WI38 (cell line): Measurements from ENCODE around the gene SEC31B.

Experiments
- H3K4me3 ChIP-seq: 2 replicates; pipeline ENCODE4 v1.5.1; 2011; ENCODE audit warnings: low read depth, mild to moderate bottlenecking, control low read depth, low read length
- CTCF ChIP-seq: IDR thresholded peaks from 2 replicates; pipeline ENCODE4 v1.5.1; 2012; ENCODE audit warnings: low read depth, mild to moderate bottlenecking, control low read depth, low read length

SEC31B gene

GRCh38 chr10:100470367-100470766 lies 49.3 kb downstream of the SEC31B start:
- no peak overlapping the region for H3K4me3 ChIP-seq
- TF ChIP-seq CTCF = no peak

- H3K4me3 ChIP-seq = no peak overlapping the region
- no peak for TF ChIP-seq CTCF
Measured at GRCh38 chr10:100469756-100470155, 49.9 kb downstream of the SEC31B start.

- TF ChIP-seq CTCF = no peak
- H3K4me3 ChIP-seq = no peak overlapping the region
Measured at GRCh38 chr10:100468978-100469377, 50.7 kb downstream of the SEC31B start.

- TF ChIP-seq CTCF = no peak
- no peak overlapping the region for H3K4me3 ChIP-seq
Measured at GRCh38 chr10:100468322-100468721, 51.3 kb downstream of the SEC31B start.

GRCh38 chr10:100462709-100463108 lies 57.0 kb downstream of the SEC31B start, which contains the start of gene WNT8B:
Gene WNT8B, plus strand, starts transcription at chr10:100463009. Its CDS starts 160 bp downstream, at chr10:100463169.
- TF ChIP-seq CTCF = no peak
- H3K4me3 ChIP-seq = no peak within 1 kb of the TSS

- no peak overlapping the region for H3K4me3 ChIP-seq
- no peak for TF ChIP-seq CTCF
Measured at GRCh38 chr10:100448951-100449350, 70.7 kb downstream of the SEC31B start.

GRCh38 chr10:100447663-100448062 lies 72.0 kb downstream of the SEC31B start:
- no peak for TF ChIP-seq CTCF
- no peak overlapping the region for H3K4me3 ChIP-seq
